Thymus (tissue), 11 donors: ENCODE data around the gene ALKBH3. TPM values are rescaled to one million over a fixed set of nuclear protein-coding genes. Genes with fewer than 3 reads are reported as not detected.

Experiments used
- DNase-seq, 9 donors: peaks; one replicate each; pipeline ENCODE4 v3.0.0-alpha.2; 2013; ENCODE audit warnings: low spot score in 9 of 9, low read depth in 6 of 9, missing footprints in 1 of 9
- H3K27ac ChIP-seq, 2 donors: one replicate each; pipeline ENCODE4 v1.5.1; 2013; ENCODE audit warnings: control low read depth in 1 of 2, low read depth in 1 of 2, low read length in 1 of 2, mild to moderate bottlenecking in 1 of 2, moderate library complexity in 1 of 2
- H3K27me3 ChIP-seq, 2 donors: one replicate each; pipeline ENCODE4 v1.5.1; 2013; ENCODE audit warnings: low read length in 1 of 2; ENCODE audit not compliant: control insufficient read depth in 2 of 2, insufficient read depth in 1 of 2
- H3K36me3 ChIP-seq, 2 donors: one replicate each; pipeline ENCODE4 v1.5.1; 2013; ENCODE audit warnings: low read length in 1 of 2, mild to moderate bottlenecking in 1 of 2, moderate library complexity in 1 of 2; ENCODE audit not compliant: control insufficient read depth in 2 of 2, insufficient read depth in 2 of 2
- H3K4me1 ChIP-seq, 2 donors: one replicate each; pipeline ENCODE4 v1.5.1; 2013; ENCODE audit warnings: low read length in 2 of 2; ENCODE audit not compliant: control insufficient read depth in 2 of 2, insufficient read depth in 2 of 2
- H3K4me3 ChIP-seq, 2 donors: one replicate each; pipeline ENCODE4 v1.5.1; 2013; ENCODE audit warnings: low read length in 2 of 2, control low read depth in 1 of 2, mild to moderate bottlenecking in 1 of 2
- H3K9me3 ChIP-seq, 2 donors: one replicate each; pipeline ENCODE4 v1.5.1; 2013; ENCODE audit warnings: low read length in 1 of 2, mild to moderate bottlenecking in 1 of 2; ENCODE audit not compliant: control insufficient read depth in 2 of 2, insufficient read depth in 1 of 2
- WGBS: extraction: QIAGEN DNeasy Blood & Tissue Kit; methylation state at CpG from one replicate; pipeline ENCODE4 v1.1.7; 2013; 5-methylcytosine and 5-hydroxymethylcytosine counted together
- polyA plus RNA-seq: library from polyadenylated mRNA; stranded (reverse); fragments of 200-250 nt; gene quantifications from one replicate; pipeline ENCODE4 v1.2.3, GENCODE V29; 2013
- total RNA-seq: library from RNA; stranded (reverse); fragments of 120-200 nt; gene quantifications from one replicate; pipeline ENCODE4 v1.2.4, GENCODE V29; 2013
- donor health status: healthy.

The ALKBH3 gene
- total and polyA plus RNA-seq, 2 donors: 33.5 to 36.0 TPM

DNA sequence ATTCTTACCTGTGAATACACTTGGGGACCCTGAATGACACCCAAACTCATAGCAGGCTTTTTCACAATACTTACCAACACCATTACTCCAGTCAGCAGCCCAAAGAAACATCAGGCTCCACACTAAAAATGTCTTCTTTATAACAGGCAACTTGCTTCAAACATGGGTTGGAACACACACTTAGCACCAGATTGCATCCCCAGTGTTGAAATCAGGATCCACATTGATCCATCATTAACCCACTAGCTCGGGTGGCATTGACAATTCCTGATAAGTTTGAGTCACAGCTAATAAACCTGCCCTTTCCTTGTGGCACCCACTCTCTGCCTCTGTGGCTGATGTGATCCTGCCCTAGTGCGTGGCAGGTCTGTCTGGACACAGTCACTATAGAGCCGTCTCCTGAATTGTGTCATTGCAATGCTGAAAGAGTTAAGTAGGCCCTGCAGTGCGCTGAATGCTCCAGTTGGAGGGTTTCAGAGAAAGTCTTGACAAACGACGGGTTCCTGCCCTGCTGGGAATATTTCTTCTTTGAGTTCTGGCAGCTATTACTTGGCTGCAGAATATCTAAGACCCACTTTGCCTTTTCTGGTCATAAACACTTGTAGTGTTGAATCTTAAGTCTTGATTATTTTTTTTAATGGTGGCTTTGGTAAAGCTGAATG, 42.2 kb downstream of the ALKBH3 start:
- peak overlapping the region in 1 of 2 donors; percentile 20 for H3K27ac ChIP-seq
- no peak overlapping the region for H3K4me3 ChIP-seq
- no peaks in the 10 kb centered on the region for H3K9me3 ChIP-seq
- peaks cover 0 to 16% of the 10 kb centered on the region in 2 donors for H3K4me1 ChIP-seq
- peaks cover 9 to 11% of the 10 kb centered on the region in 2 donors for H3K36me3 ChIP-seq
- no peaks in the 10 kb centered on the region for H3K27me3 ChIP-seq
- WGBS: 89% methylated on average over 6 of the region's 6 CpGs
- DNase-seq: no peak

DNA sequence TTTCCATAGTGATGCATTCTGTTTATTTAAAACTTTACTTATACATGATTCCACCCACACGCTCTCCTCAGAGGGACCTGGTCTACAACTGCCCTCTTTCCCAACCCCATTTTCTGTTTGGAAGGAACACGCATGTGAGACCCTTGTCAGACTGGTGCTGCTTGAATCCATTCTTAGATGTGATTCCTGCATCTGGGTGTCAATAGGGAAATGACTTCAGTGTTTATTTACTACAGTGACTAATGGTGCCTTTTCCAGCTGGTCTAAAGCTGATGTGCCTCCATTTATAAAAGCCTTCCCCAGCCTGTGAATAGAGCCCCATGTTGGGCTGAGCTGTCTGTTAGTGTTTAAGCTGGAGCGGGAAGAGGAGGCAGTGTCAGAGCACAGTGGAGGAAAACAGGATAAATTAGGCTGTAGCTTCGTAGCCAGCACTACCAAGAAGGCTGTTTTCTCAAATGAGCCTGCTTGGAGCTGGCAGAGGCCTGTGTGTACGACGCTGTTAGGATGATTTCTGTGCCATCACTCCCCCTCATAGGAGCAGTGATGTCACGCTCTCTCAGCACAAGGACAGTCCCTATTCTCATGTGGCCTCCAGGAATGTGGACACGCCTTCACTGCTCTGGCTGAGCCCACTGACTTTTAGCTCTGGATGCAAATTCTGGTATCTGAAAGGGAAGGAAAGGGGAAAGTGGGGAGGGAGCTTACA, 42.9 kb downstream of the ALKBH3 start:
- Histone ChIP-seq H3K36me3 (peaks cover 9 to 11% of the 10 kb centered on the region in 2 donors), H3K9me3 (no peaks in the 10 kb centered on the region), H3K27ac (peak overlapping the region in 1 of 2 donors; percentile 20), H3K4me1 (peaks cover 0 to 16% of the 10 kb centered on the region in 2 donors), H3K4me3 (no peak overlapping the region), H3K27me3 (no peaks in the 10 kb centered on the region)
- WGBS: 91% methylated on average over 8 of the region's 8 CpGs
- DNase-seq: no peak

DNA sequence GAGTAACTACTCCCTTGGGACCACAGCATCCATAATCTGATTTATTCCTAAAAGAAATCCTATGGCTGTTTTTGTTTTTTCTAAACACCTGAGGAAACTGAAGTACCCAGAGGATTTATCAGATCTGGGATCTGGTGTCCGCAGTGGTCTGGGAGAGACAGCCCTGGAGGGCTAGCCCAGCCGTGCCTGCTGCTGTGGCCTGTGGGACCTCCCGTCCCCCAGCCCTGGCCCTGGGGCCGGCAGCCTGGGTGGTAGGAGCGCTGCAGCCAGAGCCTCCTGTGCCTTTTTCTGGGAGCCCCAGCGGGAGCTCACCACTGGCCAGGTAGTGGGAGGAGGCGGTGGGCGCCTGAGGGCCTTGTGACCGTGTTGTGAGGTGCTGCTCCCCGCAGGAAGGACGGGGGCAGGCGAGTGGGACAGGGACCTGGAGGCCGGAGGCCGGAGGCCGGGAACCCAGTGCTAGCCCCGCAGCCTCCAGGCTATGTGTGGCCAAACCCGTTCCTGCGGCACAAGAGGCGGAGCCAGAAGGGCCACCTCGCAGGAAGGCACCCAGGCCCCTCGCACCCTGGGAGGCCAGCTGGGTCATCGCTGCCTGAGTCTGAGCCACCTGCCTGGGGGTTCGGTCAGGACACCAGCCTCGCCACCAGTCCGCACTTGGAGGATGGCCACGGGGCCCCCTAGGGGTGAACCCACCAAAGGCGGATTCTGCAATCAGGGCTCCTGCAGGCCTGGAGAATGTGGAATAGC, 43.7 kb downstream of the ALKBH3 start:
- peak overlapping the region in 1 of 2 donors; percentile 26 for H3K27ac ChIP-seq
- WGBS: 97% methylated on average over 27 of the region's 27 CpGs
- H3K4me1 ChIP-seq: peaks cover 0 to 16% of the 10 kb centered on the region in 2 donors
- no peaks in the 10 kb centered on the region for H3K27me3 ChIP-seq
- H3K4me3 ChIP-seq: no peak overlapping the region
- DNase-seq: no peak
- H3K9me3 ChIP-seq: no peaks in the 10 kb centered on the region
- peaks cover 6 to 7% of the 10 kb centered on the region in 2 donors for H3K36me3 ChIP-seq

DNA sequence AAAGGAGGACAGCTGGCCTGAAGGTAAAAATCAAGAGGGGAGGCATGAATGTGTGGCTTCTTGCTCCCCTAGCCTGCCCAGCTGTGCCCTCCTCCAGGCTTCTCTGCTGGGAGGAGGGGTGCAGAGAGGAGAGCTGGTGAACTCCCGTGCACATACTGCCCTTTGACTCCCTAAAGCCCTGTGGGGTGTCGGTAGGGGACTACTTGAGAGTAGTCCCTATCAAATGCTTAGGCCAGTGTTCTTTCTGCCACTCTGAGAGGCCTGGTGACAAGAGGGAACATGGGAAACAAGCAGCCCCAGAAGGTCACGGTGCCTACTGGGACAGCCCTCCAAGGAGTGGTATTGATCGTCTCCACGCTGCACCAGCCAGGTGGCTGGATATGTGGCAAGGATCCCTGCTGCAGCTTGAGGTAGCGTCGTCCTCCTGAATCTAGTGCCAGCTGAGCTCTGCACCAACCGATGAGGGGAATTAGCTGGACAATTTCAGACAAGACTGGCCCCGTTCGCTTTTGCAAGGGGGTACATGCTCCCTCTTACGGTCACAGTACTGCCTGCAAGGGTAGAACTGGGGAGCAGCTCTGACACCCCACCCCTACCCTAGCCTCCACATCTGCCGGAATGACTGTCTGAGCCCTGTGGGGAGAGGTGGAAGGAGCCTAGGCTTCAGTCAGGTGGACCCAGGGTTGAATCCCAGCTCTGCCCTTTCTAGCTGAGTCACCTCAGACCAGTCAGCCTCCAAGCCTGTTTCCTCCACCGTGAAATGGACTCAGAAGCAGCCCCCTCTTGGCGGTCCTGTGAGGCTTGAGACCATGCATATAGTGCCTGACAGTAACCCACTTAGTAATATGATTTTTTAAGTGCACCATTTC, 44.7 kb downstream of the ALKBH3 start:
- H3K27ac ChIP-seq: no peak overlapping the region
- H3K36me3 ChIP-seq: peaks cover 2 to 4% of the 10 kb centered on the region in 2 donors
- H3K27me3 ChIP-seq: no peaks in the 10 kb centered on the region
- no peaks in the 10 kb centered on the region for H3K9me3 ChIP-seq
- H3K4me1 ChIP-seq: peaks cover 0 to 16% of the 10 kb centered on the region in 2 donors
- 95% methylated on average over 14 of the region's 14 CpGs for WGBS
- no peak for DNase-seq
- H3K4me3 ChIP-seq: no peak overlapping the region

DNA sequence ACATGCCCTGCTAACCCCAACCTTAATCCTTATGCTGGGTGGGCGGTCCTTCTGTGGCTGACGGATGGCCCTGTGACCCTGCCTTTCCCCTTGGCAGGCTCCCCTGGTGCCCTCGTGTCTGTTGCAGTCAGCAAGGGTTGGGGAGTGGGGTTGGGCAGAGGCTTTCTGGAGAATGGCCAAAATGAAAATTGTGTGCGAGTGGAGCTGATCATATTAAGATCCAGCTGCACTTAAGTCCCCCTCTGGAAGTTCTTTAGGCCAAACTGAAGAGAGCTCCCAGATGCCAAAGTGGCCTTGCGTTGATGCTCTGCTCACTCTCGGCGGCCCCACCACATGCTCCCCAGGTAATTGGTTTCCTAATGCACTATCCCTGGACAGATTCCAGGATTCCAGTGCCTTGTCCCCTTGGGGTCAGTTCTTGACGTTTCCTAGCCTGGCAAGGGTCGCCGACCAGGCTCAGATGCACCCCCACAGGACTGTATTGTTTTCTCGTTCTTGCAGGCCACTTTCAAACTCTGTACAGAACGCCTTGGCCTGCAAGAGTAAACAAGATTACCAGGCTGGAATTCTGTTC, 45.4 kb downstream of the ALKBH3 start:
- Histone ChIP-seq H3K4me1 (peaks cover 0 to 13% of the 10 kb centered on the region in 2 donors), H3K27me3 (no peaks in the 10 kb centered on the region), H3K9me3 (no peaks in the 10 kb centered on the region), H3K36me3 (no peaks in the 10 kb centered on the region), H3K27ac (no peak overlapping the region), H3K4me3 (no peak overlapping the region)
- 91% methylated on average over 12 of the region's 12 CpGs for WGBS
- DNase-seq: no peak

DNA sequence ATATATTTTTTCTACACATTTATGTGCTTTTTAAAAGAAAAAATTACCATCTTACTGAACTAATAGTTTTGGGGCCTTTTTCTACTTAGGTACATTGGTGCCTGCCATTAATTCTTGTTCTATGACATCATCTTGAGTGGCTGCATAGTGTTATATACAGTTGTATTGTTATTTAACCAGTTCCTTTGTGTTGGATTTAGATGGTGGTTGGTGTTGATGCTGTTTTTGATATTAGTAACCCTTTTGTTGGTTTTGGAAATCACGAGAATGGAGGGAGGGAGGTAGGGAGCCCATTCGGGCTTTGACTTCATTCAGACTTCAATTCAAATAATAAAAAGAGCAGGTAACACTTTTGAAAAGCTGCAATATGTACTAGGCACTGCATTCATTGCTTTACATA, 46.4 kb downstream of the ALKBH3 start:
- Histone ChIP-seq H3K9me3 (no peaks in the 10 kb centered on the region), H3K4me1 (peaks cover 0 to 13% of the 10 kb centered on the region in 2 donors), H3K27me3 (no peaks in the 10 kb centered on the region), H3K27ac (no peak overlapping the region), H3K36me3 (no peaks in the 10 kb centered on the region), H3K4me3 (no peak overlapping the region)
- WGBS: 96% methylated on average over 2 of the region's 2 CpGs
- DNase-seq: no peak

DNA sequence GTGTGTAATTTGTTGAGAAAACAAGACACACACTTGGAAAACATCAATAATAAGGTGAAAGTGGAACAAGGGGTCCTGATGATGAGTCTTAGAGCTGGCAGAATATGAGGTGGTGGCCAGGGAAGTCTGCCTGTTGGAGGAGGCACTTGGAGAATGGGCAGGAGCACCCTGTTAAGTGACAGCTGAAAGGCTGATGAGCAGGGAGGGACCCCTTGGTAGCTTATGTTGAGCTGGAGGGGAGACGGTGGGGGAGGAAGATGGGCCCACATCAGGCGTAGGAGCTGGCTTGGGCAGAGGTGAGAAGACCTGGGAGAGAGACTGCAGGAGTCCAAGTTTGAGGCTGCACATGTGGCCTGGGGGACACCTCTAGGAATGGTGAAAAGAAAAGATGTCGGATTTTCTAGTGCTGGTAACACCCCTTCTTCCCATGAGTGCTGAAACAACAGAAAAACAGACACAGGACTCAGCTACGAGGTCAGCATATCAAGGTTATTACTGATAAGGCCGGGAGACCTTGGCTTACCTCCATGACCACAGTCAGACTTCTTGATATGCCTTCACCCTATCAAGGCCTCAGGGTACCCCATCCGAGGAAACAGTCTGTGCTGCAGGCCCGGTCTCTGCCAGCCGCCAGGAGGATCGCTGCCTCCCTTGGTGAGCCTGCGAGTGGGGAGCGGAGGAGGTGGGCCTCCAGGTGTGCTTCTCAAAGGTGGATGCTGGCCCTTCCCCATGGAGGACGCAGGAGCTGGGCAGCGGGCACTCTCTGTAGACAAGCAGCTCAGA, 47.5 kb downstream of the ALKBH3 start:
- Histone ChIP-seq H3K9me3 (no peaks in the 10 kb centered on the region), H3K4me1 (peaks cover 0 to 13% of the 10 kb centered on the region in 2 donors)
- 97% methylated on average over 13 of the region's 13 CpGs for WGBS

DNA sequence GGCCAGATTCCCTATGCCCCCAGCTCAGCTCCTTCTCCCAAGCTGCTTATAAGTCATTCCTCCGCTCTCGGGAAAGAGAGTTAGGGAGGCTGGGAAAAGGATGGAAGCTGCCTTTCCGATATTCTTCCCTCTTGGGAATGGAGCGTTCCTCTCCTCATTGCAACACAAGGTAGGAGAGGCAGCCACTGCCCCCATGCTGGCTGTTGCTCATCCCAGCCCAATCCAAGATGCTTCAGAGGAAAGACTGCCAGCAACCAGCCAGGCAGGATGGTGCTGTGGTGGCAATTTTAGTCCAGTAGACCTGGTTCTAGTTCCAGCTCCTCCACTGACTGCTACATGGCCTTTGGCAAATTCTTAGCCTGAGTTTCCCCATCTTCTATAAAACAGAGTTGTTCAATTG, 48.1 kb downstream of the ALKBH3 start:
- H3K27me3 ChIP-seq: peaks cover 0 to 6% of the 10 kb centered on the region in 2 donors
- H3K27ac ChIP-seq: no peak overlapping the region
- 98% methylated on average over 4 of the region's 4 CpGs for WGBS
- H3K4me3 ChIP-seq: no peak overlapping the region
- peaks cover 0 to 1% of the 10 kb centered on the region in 2 donors for H3K9me3 ChIP-seq
- H3K4me1 ChIP-seq: peaks cover 0 to 13% of the 10 kb centered on the region in 2 donors
- no peak for DNase-seq
- no peaks in the 10 kb centered on the region for H3K36me3 ChIP-seq

More for the DNA sequence above, 47.5 kb downstream of the ALKBH3 start:
- no peak for DNase-seq
- Histone ChIP-seq H3K27ac (no peak overlapping the region), H3K36me3 (no peaks in the 10 kb centered on the region), H3K27me3 (peaks cover 0 to 3% of the 10 kb centered on the region in 2 donors), H3K4me3 (no peak overlapping the region)
